ENCODE data around the gene TRAF5. TPM values are rescaled to one million over a fixed set of nuclear protein-coding genes. Genes with fewer than 3 reads are reported as not detected.

TRAF5 gene
- total and polyA plus RNA-seq, 12 donors = 1.0 to 16.7 (median 7.4) TPM

- no peaks in the 10 kb centered on the region for H3K9me3 ChIP-seq (replicated peaks in 1 of 3)
- H3K4me3 ChIP-seq = no peak overlapping the region
- DNase-seq = no peak
- TF ChIP-seq POLR2A (IDR thresholded peaks at IDR 0.05) = no peak
- no peak for TF ChIP-seq CTCF (IDR thresholded peaks at IDR 0.05)
- H3K36me3 ChIP-seq (replicated peaks in 1 of 2) = no peaks in the 10 kb centered on the region
- no peaks in the 10 kb centered on the region for H3K27me3 ChIP-seq
- intact Hi-C loops (cut with DNase I) = no loop called here
- WGBS, 4 donors = 84 to 92% (median 88%) methylated on average over 1 of the region's 1 CpG
- peaks cover 9 to 23% of the 10 kb centered on the region in 2 donors for H3K4me1 ChIP-seq (replicated peaks in 1 of 2)
- H3K27ac ChIP-seq = no peak overlapping the region
Observed at GRCh38 chr1:211333906-211334305, 7.3 kb downstream of the TRAF5 start.

GRCh38 chr1:211334986-211335385 lies 8.4 kb downstream of the TRAF5 start:
- intact Hi-C loops (cut with DNase I) = no loop called here
- peaks cover 5 to 16% of the 10 kb centered on the region in 2 donors for H3K4me1 ChIP-seq (replicated peaks in 1 of 2)
- H3K36me3 ChIP-seq (replicated peaks in 1 of 2) = no peaks in the 10 kb centered on the region
- no peaks in the 10 kb centered on the region for H3K9me3 ChIP-seq (replicated peaks in 1 of 3)
- no peak overlapping the region for H3K4me3 ChIP-seq
- H3K27me3 ChIP-seq = no peaks in the 10 kb centered on the region
- DNase-seq = no peak
- TF ChIP-seq CTCF (IDR thresholded peaks at IDR 0.05) = no peak
- no peak for TF ChIP-seq POLR2A (IDR thresholded peaks at IDR 0.05)
- 79 to 90% (median 85%) methylated on average over 3 to 4 of the region's 4 CpGs for WGBS, 4 donors
- H3K27ac ChIP-seq = no peak overlapping the region

GRCh38 chr1:211335522-211336157 lies 9.0 kb downstream of the TRAF5 start:
- DNase-seq = no peak
- intact Hi-C loops (cut with DNase I) = no loop called here
- 76 to 89% (median 83%) methylated on average over 2 to 3 of the region's 3 CpGs for WGBS, 4 donors

GRCh38 chr1:211336161-211336560 lies 9.5 kb downstream of the TRAF5 start:
- Histone ChIP-seq H3K27me3 (no peaks in the 10 kb centered on the region), H3K36me3 (replicated peaks in 1 of 2) (no peaks in the 10 kb centered on the region), H3K9me3 (replicated peaks in 1 of 3) (no peaks in the 10 kb centered on the region), H3K27ac (no peak overlapping the region), H3K4me3 (no peak overlapping the region), H3K4me1 (replicated peaks in 1 of 2) (peaks cover 0 to 12% of the 10 kb centered on the region in 2 donors)
- 83 to 94% (median 89%) methylated on average over 3 of the region's 3 CpGs for WGBS, 4 donors
- intact Hi-C loops (cut with DNase I) = no loop called here
- TF ChIP-seq CTCF (IDR thresholded peaks at IDR 0.05) = no peak
- DNase-seq = no peak

More at GRCh38 chr1:211335522-211336157, 9.0 kb downstream of the TRAF5 start:
- no peak overlapping the region for H3K4me3 ChIP-seq
- no peaks in the 10 kb centered on the region for H3K27me3 ChIP-seq
- peaks cover 0 to 12% of the 10 kb centered on the region in 2 donors for H3K4me1 ChIP-seq (replicated peaks in 1 of 2)
- H3K36me3 ChIP-seq (replicated peaks in 1 of 2) = no peaks in the 10 kb centered on the region
- H3K27ac ChIP-seq = no peak overlapping the region
- TF ChIP-seq POLR2A (IDR thresholded peaks at IDR 0.05) (no peak), CTCF (IDR thresholded peaks at IDR 0.05) (no peak)
- H3K9me3 ChIP-seq (replicated peaks in 1 of 3) = no peaks in the 10 kb centered on the region

All from adrenal gland (tissue), 12 donors.